Esophagus squamous epithelium (tissue), 4 donors: ENCODE data around the gene RNF168.

Experiments used
- POLR2A ChIP-seq, 4 donors: fragments of 450-650 bp; IDR thresholded peaks; one replicate each; pipeline ENCODE4 v1.6.1; 2017; ENCODE audit warnings: antibody characterized with exemption in 4 of 4, mild to moderate bottlenecking in 4 of 4, moderate library complexity in 3 of 4
- TF ChIP-seq, protein P1 (sequence below), 6 experiments: fragments of 450-650 bp in 4 of 6; fragments of 200-600 bp in 2 of 6; sonication (generic) in 2 of 6; IDR thresholded peaks; one replicate each; pipeline ENCODE4 v1.5.1; 2016 to 2019; ENCODE audit warnings: antibody characterized with exemption in 6 of 6, mild to moderate bottlenecking in 4 of 6, moderate library complexity in 4 of 6

GRCh38 chr3:196502775-196503195 is 783 bp downstream of the RNF168 start:
- TF ChIP-seq, protein P1, sequence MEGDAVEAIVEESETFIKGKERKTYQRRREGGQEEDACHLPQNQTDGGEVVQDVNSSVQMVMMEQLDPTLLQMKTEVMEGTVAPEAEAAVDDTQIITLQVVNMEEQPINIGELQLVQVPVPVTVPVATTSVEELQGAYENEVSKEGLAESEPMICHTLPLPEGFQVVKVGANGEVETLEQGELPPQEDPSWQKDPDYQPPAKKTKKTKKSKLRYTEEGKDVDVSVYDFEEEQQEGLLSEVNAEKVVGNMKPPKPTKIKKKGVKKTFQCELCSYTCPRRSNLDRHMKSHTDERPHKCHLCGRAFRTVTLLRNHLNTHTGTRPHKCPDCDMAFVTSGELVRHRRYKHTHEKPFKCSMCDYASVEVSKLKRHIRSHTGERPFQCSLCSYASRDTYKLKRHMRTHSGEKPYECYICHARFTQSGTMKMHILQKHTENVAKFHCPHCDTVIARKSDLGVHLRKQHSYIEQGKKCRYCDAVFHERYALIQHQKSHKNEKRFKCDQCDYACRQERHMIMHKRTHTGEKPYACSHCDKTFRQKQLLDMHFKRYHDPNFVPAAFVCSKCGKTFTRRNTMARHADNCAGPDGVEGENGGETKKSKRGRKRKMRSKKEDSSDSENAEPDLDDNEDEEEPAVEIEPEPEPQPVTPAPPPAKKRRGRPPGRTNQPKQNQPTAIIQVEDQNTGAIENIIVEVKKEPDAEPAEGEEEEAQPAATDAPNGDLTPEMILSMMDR (IDR thresholded peaks at IDR 0.05), result peak in 1 of 6 experiments; percentile 7
- TF ChIP-seq POLR2A (IDR thresholded peaks at IDR 0.05), result no peak
